Measurements from ENCODE around the gene ACIN1.

ACIN1 gene

DNA sequence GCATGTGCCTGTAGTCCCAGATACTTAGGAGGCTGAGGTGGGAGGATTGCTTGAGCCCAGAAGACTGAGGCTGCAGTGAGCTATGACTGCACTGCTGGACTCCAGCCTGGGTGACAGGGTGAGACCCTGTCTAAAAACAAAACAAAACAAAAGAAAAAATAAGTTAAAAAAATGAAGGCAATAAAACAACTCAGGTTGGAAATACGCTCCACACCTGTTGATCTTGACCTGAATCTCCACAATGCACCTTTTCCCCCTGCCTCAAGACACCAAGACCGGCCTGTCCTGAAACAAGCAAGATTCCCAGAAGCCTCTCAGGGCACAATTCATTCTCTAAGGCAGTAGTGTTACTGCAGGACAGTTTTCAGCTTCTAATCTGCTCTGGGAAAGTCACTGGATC lies 44.9 kb upstream of the ACIN1 start:
- TF ChIP-seq, protein P1, sequence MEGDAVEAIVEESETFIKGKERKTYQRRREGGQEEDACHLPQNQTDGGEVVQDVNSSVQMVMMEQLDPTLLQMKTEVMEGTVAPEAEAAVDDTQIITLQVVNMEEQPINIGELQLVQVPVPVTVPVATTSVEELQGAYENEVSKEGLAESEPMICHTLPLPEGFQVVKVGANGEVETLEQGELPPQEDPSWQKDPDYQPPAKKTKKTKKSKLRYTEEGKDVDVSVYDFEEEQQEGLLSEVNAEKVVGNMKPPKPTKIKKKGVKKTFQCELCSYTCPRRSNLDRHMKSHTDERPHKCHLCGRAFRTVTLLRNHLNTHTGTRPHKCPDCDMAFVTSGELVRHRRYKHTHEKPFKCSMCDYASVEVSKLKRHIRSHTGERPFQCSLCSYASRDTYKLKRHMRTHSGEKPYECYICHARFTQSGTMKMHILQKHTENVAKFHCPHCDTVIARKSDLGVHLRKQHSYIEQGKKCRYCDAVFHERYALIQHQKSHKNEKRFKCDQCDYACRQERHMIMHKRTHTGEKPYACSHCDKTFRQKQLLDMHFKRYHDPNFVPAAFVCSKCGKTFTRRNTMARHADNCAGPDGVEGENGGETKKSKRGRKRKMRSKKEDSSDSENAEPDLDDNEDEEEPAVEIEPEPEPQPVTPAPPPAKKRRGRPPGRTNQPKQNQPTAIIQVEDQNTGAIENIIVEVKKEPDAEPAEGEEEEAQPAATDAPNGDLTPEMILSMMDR (IDR thresholded peaks at IDR 0.05; ENCODE audit: low read depth, low read length, missing control alignments): no peak
- no peak overlapping the region for H3K4me3 ChIP-seq (replicated peaks; ENCODE audit: low read depth, low read length)
- no peak for DNase-seq (ENCODE audit: extremely low read depth, low read depth)

DNA sequence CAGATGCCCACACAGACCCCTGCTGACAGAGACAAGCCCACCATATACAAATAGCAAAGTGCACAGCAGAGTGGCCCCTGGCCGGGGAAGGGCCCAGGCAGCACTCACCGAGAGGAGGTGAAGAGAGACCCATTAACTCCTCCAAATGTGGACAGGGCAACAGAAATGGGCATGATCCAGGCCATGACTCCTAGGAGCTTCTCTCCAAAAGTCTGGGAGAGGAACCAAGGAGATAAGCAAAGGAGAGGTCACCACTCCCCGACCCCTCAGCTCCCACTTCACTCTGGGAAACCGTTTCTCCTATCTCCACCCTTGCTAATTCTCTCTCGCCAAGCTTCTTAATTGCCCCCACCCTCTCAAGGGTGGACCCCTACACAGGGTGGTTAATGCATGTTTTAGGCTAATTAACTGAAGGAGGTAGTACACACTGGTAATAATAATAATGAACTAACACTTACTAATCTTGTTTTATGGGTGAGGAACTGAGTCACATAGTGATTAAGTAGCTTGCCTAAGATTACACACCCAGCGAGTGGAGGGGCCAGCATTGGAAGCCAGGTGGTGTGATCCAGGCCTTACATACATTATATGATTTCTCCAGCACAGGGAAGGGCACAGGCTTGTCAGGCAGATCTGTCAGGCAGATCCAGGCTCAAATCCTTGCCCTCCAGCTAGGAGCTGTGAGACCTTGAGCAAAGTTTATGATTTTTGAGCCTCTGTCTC lies 43.0 kb upstream of the ACIN1 start:
- DNase-seq (ENCODE audit: extremely low read depth, low read depth): no peak
- TF ChIP-seq, protein P1 (IDR thresholded peaks at IDR 0.05; ENCODE audit: low read depth, low read length, missing control alignments): no peak
- H3K4me3 ChIP-seq (replicated peaks; ENCODE audit: low read depth, low read length): no peak overlapping the region

DNA sequence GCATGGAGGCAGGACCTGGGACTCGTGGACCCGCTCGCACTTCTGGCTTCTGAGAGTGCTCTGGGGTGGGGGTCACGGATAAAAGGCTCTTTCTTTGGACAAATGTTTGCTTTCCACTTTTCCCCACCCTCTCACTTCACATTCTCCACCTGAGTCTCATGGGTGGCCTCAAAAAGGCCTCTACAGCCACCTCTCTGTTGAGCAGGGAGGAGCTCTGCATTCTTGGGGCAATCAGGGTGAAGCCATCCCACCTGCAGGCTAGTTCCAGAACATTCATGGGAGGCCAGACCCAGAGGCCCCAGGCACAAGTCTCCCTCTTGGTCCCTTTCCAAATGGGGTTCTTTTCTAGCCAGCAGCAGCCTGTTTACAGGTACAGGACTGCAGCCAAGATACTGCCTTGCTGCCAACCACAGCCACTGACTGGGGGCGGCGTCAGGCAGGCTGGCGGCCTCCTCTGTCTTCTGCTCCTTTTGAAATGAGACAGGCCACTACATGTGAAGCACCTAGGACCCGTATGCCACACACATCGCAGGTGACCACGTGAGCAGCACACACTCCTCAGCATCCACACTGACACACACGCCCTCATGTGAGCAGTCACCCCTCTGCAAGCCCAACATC lies 42.4 kb upstream of the ACIN1 start:
- TF ChIP-seq, protein P1 (IDR thresholded peaks at IDR 0.05; ENCODE audit: low read depth, low read length, missing control alignments): no peak
- no peak for DNase-seq (ENCODE audit: extremely low read depth, low read depth)
- H3K4me3 ChIP-seq (replicated peaks; ENCODE audit: low read depth, low read length): no peak overlapping the region

DNA sequence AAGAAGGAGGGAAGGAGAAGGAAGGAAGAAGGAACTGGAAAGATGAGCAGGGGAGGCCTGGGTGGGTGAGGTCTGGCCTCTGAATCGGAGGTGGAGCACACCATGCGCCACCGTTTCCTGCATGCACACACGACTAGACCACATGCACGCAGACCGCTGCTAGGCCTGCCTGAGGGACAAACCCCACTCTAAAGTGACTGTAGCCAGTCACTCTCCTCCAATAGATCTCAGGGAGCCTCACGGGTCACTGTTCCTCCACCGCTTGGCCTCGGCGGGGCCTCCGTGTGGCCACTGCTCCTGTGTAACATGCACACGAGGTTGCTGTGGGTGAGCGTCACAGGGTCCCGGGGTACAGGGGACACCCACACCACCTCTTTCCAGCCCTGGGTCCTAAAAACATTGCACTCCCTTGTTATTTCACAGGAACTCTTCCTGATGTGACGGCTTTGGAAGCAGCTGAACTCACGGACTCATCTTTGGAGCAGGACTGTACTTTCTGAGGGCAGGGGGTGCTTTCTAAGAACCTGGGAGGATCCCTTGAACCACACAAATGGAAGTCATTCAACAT lies 41.7 kb upstream of the ACIN1 start:
- no peak for DNase-seq (ENCODE audit: extremely low read depth, low read depth)
- TF ChIP-seq, protein P1 (IDR thresholded peaks at IDR 0.05; ENCODE audit: low read depth, low read length, missing control alignments): no peak
- no peak overlapping the region for H3K4me3 ChIP-seq (replicated peaks; ENCODE audit: low read depth, low read length)

DNA sequence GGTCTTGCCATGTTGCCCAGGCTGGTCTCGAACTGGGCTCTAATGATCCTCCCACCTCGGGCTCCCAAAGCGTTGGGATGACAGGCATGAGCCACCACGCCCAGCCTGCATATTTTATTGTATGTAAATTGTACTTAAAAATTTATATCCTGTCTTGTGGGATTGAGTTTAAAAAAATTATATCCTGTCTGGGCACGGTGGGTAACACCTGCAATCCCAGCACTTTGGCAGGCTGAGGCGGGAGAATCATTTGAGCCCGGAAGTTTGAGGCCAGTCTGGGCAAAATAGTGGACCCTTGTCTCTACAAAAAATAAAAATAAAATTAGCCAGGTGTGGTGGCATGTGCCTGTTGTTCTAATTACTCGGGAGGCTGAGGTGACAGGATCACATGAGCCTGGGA lies 38.0 kb upstream of the ACIN1 start:
- no peak for DNase-seq (ENCODE audit: extremely low read depth, low read depth)
- TF ChIP-seq, protein P1 (IDR thresholded peaks at IDR 0.05; ENCODE audit: low read depth, low read length, missing control alignments): no peak
- H3K4me3 ChIP-seq (replicated peaks; ENCODE audit: low read depth, low read length): no peak overlapping the region

DNA sequence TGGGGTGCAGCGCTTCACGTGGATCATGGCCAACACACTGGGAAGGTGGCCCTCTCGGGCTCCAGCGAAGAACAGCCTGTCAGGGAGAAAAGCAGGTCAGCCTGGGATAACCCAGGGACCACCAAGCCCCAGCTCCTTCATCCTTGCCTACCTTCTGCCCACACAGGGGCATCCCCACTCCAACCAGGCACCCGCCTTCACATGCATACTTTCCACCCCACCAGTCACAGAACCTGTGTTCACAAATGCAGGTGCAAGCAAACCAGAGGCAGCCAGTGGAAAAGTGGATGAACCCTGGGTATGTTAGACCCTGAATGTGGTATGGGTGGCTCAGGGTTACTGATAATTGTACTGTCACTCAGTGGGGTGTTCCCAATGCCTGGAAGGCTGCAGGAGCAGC lies 36.5 kb upstream of the ACIN1 start:
- no peak for DNase-seq (ENCODE audit: extremely low read depth, low read depth)
- no peak overlapping the region for H3K4me3 ChIP-seq (replicated peaks; ENCODE audit: low read depth, low read length)
- TF ChIP-seq, protein P1 (IDR thresholded peaks at IDR 0.05; ENCODE audit: low read depth, low read length, missing control alignments): no peak
